HG03064 (cell line): ENCODE measurements around the gene MXD4.

Experiments used
- ATAC-seq: cut with Tn5 transposase; IDR thresholded peaks from one replicate; pipeline ENCODE4 v1.9.1; 2021; ENCODE audit warnings: low read depth; ENCODE audit not compliant: unreplicated experiment

MXD4 gene

DNA sequence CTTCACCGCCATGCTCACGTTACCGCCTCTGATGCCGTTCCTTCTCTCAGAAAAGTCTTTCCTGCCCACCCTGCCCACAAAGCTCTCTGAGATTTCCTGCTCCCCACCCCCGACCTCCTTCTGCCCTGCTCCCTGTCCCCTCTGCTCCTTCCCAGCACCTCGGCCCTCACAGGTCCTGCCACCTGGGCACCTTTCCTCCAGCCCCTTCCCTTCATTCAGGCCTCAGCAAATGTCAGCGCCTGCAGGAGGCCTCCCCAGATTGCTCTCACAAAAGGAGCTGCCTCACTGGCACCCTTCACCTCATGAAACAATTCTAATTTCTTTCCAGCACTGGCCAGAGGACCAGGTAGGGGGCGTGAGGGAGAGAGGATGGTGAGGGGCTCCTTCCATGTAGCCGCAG lies 33.6 kb upstream of the MXD4 start:
- no peak for ATAC-seq

DNA sequence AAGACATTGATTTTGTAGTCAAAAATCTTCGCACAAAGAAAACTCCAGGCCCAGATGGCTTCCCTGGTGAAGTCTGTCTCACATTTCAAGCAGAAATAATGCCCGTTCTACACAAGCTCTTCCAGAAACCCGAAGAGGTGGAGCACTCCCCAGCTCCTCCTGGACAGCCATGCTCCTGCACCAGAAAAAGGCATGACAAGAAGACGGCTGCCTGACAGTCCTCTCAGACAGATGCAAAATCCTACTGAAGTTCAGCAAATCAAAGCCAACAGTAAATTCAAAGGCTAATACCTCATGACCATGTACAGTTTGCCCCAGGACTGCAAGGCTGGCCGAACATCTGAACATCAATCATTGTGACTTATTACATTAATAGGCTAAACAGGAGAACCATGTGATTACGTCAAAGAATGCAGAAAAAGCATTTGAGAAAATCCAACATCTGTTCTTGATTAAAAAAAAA lies 30.8 kb upstream of the MXD4 start:
- no peak for ATAC-seq

DNA sequence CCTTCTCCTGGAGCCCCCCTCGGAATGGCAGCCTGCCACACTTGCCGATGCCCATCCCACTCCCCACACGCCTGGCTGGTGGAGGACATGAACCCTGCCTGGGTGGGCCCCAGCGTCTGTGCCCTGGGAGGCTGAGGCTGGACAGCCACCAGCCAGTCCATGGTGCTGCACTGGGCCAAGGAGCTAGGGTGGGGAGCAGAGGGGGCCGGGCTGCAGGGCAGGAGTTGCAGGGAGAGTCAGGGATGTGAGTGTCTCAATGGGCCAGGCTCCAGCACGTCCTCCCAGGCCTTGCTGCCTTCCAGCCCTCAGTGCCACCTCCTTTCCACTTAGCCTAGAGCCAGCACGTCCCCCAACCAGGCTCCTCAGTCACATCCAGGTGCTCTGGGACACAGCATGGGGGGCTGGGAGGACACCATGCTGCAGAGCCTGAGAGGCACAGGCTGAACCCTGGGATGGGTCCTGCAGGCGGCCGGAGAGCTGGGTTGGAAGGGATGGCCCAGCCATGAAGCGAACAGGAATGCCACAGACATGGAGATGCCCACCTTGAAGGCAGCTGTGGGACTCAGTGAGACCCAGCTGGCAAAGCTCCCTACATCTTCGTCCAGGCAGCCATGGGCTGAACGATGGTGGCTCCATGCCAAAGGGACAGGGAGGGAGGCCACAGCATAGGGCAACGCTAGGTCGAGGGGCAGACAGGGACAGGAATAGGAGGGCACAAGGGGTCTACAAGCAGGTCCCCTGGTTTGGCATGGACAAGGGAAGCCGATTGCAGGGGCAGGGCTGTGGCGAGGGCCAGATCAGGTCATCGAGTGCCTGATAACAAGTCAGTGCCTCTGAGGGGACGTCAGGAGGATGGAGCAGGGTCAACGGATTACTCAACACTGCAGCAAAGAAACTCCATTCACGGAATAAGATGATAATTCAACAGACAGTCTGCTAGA lies 30.1 kb upstream of the MXD4 start:
- no peak for ATAC-seq

DNA sequence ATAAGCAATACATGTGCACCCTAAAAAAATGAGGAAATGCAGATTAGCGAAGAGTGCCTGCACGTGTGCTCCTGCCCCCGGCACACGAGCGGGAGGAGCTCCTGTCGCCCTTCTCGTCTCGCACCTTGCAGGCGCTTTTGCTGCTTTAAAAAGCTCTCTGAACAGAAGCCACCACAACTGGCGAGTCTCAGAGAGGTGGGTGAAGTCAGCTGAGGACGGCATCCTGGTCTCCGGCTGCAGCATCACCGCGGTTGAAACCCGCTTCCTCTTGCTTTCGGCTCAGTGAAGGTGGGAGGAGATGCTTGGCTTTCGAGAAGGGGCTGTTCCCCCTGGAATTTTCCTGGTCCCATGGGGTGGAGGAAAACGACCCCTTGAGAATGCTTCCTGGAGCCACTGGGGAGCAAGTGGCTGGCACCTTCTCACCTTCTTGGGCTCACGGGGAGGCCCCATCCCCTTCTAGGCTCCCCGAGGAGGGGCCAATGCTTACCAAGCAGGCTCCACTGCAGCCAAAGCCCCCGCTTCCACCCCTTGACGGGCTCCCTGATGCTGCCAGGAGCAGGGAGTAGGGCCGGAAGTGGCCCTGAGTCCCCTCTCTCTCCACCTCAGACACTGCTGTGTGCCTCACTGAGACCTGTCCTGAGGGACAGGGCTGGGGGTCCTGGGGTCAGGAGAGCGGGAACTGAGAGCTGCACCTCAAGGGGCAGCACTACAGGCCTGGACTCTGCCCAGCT lies 29.2 kb upstream of the MXD4 start:
- no peak for ATAC-seq

DNA sequence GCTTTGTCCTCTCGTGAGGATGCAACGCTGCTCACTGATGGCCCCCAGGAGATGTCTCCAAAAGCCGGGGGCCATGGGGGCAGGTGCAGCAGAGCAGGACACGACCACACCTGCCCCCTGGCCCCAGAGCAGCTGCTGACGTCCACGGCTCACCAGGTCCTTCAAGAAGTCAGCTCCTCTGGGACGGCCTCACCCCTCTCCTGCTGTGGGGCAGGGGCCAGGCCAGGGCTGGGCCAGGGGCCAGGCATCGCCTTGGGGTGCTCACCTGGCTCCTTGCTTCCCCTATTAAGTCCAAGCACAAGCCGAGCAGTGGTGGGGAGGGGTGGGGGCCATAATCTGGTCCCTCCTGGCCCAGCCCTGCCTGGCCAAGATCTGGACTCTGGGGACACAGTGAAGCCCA lies 28.6 kb upstream of the MXD4 start:
- ATAC-seq: no peak

DNA sequence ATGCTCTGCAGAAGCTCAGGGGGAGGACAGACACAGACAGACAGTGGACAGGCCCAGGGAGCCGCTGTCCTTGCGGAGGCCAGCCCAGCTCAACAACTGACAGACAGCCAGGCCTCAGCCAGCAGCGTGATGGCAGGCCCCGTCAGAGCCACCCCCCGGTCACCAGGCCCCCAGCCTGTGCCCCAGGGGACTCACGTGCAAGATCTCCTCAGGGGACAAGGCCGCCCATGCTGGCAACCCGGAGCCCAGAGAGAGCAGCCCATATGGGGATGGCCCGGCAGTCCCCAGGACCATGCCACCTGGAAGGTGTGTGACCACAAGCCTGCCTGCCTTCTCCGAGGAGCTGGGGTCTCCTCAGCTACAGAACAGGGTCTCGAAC lies 28.0 kb upstream of the MXD4 start:
- no peak for ATAC-seq

DNA sequence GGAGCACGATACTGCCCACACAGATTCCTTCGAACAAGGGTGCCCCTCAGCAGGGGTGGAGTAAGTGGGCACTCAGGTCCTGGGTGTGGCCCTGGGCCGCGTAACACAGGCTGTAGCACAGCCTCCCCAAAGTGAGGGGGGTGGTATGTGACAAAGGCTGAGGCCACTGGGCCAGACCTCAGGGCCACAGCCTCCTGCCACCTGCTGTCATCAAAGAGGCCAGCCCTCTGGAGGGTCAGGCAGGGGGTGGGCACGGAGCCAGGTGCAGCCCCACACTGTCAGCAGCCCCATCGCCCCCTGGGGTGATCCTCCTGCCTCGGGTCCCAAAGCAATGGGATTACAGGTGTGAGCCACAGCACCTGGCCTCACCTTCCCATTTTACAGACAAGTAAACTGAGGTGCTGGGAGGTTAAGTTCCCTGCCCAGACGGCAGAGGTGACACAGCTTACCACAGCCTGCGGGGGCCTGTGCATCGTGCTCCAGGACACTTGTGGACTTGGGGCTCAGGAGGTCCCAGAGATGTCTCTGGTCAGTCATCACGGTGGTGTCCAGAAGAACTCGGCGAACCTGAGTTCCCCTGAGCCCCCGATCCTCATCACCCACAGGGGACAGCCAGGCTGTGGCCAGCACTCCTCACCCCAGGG lies 27.5 kb upstream of the MXD4 start:
- ATAC-seq: no peak

DNA sequence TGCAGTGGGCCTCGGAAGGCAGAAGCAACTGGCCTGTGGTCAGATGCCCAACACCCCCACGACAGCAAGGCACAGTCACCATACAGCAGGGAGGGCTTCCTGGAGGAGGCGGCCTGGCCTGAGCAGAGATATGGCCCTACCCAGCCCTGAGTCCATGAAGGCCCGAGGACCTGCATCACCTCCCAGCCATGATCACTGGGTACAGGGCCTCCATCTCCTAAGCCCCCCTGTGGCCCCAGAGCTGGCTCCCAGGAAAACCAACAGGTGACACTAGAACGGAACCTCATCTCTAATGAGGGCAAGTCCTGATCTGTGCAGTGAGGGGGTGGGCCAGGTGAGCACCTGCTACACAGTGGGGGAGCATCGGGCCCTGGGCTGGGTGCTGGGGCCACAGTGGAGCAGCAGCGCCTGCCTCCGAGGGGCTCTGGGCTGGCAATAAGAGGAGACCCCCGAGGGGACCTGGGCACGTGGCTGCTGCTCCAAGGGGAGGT lies 26.2 kb upstream of the MXD4 start:
- no peak for ATAC-seq

DNA sequence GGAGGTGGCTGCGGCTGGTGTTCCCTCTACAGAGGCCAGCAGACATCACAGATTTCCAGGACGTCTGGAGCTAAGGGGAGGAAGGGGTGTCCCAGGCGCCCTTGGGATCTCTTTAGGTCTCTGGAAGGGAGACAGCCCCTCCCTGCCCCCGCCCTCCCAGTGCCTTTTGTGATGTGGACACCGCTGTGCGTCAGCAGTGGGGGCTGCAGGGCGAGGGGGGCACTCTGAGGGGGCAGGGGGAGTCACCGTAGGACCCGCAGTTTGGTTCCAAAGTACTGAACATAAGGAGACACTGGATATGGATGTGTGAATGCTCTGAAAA lies 25.6 kb upstream of the MXD4 start:
- no peak for ATAC-seq

DNA sequence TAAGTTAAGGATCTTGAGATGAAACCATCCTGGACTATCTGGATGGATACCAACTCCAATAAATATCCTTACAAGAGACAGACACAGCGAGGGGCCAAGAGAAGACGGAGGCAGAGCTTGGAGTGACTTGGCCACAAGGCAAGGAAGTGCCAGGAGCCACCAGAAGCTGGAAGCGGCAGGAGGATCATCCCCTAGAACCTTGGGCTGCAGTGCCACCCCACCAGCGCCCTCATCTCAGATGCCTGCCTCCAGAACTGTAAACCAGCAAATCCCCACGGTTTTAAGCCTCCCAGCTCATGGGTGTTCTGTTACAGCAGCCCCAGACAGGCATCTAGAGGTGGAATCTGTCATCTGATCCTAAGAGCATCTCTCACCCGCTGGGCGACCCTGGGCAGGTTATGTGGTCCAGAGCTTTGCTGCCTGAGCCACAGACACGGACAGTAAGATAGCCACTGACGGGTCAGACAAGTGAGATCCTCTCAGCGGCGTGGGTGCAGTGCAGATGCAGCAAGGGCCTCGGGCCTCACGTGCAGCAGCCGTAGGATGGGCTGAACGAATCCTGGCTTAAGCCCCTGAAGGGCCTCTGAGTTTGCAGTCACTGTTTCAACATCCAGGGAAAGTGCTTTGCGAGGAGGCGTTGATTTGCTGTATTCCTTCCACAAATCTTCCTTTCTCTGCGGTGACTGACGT lies 25.1 kb upstream of the MXD4 start:
- ATAC-seq: no peak

DNA sequence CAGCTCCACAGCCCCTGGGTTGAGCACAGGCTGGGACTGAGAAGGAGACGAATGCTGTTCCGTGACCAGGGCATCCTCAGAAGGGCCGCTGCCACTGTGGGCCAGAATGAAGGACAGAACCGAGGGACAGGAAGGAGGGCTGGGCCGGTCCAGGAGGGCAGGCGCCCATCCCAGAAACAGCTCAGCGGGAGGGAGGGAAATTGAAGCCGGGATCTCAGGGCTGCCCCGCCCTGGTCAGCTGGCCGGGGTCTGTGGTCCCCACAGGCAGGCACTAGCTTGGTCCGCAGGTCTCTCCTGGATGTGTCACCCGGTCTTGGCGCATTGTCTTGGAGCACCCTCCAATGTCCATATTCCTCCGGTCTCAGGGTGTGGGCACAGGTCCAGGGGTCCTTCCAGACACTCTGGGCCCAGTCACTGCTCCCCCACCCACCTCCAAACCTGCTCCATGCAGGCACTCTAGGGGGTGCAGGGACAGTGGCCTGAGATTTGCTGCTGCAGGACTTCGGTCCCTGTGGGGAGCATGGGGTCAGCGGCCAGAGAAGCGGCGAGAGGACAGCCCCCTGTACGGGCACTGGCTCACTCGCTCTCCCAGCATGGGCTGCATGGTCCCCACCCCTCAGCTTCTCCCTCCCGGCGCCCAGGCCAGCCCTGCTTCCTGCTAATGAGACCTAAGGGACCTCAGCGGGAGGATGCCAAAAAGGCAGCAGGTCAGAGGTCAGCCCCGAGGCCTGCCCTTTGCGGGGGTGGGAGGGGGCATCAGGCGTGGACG lies 23.9 kb upstream of the MXD4 start:
- ATAC-seq: no peak

DNA sequence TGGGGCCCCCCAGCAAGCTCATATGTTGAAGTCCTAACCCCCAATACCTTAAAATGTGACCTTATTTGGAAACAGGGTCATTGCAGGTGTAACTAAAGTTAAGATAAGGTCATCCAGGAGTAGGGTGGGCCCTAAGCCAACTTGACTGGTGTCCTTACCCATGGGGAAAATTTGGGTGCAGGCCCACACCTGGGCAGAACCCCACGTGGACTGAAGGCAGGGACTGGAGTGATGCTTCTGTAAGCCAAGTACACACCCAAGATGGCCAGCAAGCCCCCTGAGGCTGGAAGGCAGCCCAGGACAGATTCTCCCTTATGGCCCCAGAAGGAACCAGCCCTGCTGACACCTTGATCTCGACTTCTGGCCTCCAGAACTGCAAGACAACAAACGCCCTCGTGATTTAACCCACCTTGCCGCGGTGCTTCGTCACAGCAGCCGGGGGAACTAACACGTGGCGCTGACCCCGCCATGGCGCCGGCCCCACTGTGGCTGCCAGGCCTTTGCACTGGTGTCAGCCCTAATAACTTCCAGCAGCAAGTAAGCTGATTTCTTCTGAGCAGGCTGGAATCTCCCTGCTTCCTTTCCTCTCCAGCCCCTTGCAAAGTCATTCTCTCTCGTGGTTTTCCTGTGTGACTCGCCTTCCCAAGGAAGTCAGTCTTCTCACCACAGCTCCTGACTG lies 23.2 kb upstream of the MXD4 start:
- no peak for ATAC-seq

DNA sequence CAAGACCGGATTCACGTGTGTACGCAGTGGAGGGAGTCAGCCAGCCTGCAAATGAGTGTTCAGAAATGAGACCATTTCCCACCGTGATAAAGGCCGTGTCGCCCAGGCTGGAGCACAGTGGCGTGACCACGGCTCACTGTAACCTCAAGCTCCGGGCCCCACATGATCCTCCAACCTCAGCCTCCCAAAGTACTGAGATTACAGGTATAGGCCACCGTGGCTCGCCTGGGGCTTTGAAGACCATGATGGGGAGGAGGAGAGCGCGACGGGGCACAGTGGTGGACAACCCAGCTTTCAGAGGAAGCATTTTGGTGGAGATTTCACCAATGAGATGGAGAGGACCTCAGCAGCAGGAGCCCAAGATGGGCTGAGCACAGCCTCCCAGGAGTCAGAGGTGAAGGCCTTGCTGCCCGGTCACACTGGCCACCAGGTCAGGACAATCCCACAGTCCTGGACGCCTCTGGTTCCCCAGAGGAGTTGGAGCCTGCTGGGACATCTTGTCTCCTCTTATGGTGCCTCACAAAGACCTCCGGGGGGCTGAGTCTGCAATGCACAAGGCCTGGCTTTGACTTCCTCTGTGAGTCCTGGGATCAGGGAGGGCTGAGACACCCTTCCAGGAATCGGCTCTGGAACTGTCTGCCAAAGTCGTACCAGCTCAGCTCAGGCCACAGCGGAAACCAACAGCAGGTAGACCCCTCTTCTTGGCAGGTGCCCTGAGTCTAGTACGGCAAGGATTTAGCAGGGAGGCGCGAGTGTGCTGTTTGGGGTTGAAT lies 22.4 kb upstream of the MXD4 start:
- ATAC-seq: no peak

DNA sequence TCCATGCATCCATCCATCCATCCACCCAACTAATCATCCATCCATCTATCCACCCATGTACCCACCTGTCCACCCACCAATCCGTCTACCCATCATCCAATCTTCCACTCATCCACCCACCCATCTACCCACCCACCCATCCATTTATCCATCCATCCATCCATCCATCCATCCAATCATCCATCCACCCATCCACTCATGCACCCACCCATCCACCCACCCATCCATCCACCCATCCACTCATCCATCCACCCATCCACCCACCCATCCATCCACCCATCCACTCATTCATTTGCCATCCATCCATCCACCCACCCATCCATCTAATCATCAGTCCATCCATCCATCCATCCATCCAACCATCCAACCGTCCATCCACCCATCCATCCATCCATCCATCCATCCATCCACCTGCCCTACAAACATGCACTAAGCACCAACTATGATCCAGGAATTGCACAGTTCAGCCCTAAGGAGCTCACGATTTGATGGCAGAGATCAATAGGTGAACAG lies 21.3 kb upstream of the MXD4 start:
- no peak for ATAC-seq

DNA sequence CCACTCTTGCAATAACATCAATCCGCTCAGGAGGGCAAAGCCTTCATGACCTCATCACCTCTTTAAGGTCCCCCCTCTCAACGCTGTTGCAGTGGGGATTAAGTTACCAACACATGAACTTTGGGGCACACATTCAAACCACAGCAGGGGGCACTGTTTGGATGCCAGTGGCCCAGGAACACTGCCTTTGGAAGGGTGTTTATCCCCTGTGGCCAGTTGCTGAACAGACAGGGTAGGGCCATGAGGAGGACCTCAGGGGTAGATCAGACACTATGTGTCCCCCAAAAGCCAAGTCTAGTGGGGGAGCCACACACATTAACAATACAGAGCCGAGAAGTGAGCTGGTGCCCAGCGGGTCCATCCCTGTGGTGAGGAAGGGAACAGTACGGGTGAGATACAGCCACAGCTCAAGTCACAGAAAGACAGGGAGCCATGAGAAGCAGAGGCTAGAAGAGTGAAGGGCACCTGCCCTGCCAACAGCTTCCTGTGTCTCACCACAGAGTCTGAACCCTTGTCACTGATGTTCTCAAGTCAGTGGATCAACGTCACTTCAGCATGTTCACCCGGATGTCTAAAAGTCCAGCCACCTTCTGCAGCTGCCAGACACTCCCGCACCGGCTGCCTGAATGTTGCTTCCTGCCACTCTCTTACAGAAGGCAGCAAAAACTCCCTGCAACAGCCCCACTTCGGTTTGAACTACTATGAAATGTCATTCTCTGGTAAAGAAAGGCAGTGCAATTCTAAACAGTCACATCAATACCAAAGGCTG lies 19.9 kb upstream of the MXD4 start:
- ATAC-seq: peak; percentile 93

DNA sequence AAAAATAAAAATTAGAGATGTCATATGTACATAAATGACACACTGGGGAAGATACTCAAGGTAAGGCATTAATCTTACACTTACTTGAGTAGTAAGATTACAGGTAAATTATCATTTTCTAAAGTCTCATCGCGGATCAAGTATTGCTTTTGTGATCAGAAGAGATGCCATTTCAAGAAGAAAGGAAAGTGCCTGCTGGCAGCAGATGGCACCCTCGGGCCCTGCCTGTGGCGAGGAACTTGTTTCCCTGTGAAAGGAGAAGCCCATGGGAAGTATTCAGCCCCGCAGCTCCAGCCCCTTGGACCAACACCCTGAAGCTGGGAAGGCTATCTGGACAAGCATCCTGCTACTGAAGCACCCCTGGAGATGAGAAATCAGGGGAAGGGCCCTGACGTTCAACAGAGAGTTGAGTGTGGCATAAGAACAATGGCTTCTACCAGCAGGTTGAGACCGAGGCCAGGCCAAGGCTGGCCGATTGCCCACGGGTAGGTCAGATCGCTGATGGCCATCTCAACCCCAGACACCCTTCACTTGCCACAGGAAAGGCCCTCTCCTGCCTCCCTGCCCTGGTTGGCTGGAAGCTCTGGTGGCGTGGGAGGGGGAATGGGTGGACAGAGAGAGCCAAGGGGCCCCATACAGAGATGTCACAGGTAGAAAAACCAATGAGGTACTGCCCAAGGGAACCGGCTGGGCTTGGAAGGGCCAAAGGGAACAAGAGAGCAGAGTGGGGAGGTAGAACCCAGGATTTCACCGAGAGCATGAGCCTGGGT lies 18.8 kb upstream of the MXD4 start:
- no peak for ATAC-seq

DNA sequence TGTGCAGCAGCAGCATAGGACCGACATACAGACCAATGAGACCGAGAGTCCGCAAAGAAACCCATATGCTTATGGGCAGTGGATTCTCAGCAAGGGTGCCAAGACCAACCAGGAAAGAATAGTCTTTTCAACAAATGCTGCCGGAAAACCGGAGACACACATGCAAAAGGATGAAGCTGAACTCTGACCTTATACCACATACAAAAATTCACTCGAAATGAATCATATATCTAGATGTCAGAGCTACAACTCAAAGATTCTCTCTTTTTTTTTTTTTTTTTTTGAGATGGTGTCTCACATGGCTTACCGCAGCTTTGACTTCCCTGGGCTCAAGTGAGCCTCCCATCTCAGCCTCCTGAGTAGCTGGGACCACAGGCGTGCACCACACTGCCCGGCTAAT lies 16.0 kb upstream of the MXD4 start:
- no peak for ATAC-seq
